Measurements from ENCODE around the gene IL3.

The IL3 gene, protein sequence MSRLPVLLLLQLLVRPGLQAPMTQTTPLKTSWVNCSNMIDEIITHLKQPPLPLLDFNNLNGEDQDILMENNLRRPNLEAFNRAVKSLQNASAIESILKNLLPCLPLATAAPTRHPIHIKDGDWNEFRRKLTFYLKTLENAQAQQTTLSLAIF

GRCh38 chr5:132060501-132061161, at the start of gene IL3:
IL3 (plus strand) TSS chr5:132060655; CDS start chr5:132060707, 52 bp downstream.
- no peak for DNase-seq (ENCODE audit: low read depth in 4 of 4, low spot score in 1 of 4)

- no peak for DNase-seq (ENCODE audit: low read depth in 4 of 4, low spot score in 1 of 4)
Measured at GRCh38 chr5:132010989-132011621, 49.4 kb upstream of the IL3 start.

- no peak for DNase-seq (ENCODE audit: low read depth in 4 of 4, low spot score in 1 of 4)
Measured at GRCh38 chr5:132011622-132012343, 48.7 kb upstream of the IL3 start, which contains the start of gene ACSL6. ACSL6 (minus strand) TSS chr5:132011658; CDS start chr5:132011553, 105 bp downstream.

GRCh38 chr5:132012371-132013005, 48.0 kb upstream of the IL3 start:
- no peak for DNase-seq (ENCODE audit: low read depth in 4 of 4, low spot score in 1 of 4)

- DNase-seq (ENCODE audit: low read depth in 4 of 4, low spot score in 1 of 4), result no peak
Measured at GRCh38 chr5:132013006-132013689, 47.3 kb upstream of the IL3 start.

DNA sequence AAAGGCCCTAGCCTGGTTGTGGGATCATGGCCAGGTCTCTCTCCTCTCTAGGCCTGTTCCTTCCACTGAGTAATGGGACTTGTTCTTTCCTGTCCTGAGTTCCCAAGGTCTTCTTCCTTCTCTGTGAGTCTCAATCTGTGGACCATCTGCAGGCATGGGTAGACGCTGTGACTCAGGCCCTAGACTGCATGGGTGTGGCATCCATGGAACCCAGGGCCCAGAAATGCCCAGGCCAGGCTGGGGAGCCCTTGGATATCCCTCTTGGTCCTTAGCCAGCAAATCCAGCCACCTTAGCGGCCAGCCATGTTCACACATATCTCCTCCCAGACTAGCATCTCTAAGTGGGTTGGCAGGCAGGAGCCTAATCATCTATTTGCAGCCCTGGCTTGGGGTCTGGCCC, 46.7 kb upstream of the IL3 start:
- DNase-seq (ENCODE audit: low read depth in 4 of 4, low spot score in 1 of 4), result no peak

- DNase-seq (ENCODE audit: low read depth in 4 of 4, low spot score in 1 of 4), result no peak
Measured at GRCh38 chr5:132016721-132017250, 43.7 kb upstream of the IL3 start.

- no peak for DNase-seq (ENCODE audit: low read depth in 4 of 4, low spot score in 1 of 4)
Measured at GRCh38 chr5:132017316-132017715, 43.1 kb upstream of the IL3 start.

- DNase-seq (ENCODE audit: low read depth in 4 of 4, low spot score in 1 of 4), result no peak
Measured at GRCh38 chr5:132017738-132018625, 42.5 kb upstream of the IL3 start.

DNA sequence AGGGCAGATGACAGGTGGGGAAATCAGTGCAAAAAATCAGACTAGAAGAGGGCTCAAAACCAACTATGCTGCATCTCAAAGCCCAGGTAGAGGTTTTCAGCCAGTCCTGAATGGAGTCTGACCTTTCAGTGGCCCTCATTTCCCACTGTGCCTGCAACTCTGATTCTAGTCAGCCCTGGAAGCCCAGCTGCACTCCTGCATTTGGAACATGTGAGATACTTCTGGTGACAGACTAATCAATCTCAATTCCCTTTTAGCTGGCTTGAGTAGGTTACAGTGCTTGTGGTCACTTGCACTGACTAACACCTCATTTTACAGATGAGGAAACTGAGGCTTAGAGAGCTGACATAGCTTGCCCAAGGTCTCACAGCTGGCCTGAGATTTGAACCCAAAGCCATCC, 41.1 kb upstream of the IL3 start:
- DNase-seq (ENCODE audit: low read depth in 4 of 4, low spot score in 1 of 4), result no peak

- peak; percentile 35 to 65 (median 44) for DNase-seq (ENCODE audit: low read depth in 4 of 4, low spot score in 1 of 4)
Measured at GRCh38 chr5:132019857-132020555, 40.4 kb upstream of the IL3 start.

DNA sequence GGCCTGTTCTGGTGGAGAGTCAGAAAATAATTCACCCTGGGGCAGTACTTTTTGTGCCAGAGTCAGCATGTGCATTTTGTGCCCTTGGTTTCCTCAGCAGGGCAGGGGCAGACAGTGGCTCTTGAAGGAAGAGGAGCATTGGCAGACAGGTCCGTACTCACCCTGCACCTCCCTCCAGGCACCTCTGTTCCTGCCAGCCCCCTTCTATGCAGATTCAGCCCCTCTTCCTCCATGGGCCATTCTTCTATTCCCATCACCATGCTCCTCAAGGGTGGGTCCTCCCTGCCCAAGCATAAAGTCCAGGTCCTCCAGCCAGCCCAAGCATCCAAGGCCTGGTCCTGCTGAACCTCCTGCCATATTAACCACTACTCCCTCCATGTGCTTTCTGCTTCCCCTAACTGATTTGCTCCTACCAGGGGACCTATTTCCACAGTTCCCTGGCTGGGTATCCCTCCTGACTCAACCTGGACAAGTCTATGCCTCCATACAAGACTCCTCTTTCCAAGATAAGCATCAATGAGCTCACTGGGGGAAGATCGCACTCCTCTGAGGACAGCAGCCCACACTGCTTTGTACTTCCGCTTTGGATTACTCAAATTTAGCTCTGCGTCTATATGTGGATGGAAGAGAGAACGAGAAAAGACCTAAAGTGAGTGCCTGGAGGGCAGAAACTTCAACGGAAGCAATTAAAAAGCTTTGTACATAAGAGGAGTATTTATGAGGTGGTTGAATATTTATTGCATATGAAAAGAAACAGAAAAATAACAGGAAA, 39.7 kb upstream of the IL3 start:
- no peak for DNase-seq (ENCODE audit: low read depth in 4 of 4, low spot score in 1 of 4)

GRCh38 chr5:132021654-132022053, 38.8 kb upstream of the IL3 start:
- DNase-seq (ENCODE audit: low read depth in 4 of 4, low spot score in 1 of 4), result no peak

DNA sequence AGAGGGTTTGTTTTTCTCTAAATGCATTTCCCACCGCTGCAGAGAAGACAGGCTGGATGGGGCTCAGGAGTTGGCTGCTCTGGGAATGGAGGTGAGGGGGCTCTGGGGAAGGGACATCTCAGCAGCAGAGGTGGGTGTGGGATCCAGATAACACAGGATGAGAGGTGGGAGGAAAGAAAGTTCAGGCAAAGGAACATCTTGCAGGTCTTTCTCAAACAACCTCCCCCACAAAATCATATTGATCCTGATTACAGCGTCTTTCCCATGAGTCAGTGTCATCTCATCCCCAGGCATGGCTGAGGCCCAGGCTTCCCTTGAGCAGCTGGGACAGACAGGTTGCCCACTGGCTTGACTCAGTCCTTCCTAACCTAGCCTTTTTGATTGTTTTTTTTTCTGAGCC, 37.7 kb upstream of the IL3 start:
- peak in 1 of 4 experiments; percentile 43 for DNase-seq (ENCODE audit: low read depth in 4 of 4, low spot score in 1 of 4)

DNA sequence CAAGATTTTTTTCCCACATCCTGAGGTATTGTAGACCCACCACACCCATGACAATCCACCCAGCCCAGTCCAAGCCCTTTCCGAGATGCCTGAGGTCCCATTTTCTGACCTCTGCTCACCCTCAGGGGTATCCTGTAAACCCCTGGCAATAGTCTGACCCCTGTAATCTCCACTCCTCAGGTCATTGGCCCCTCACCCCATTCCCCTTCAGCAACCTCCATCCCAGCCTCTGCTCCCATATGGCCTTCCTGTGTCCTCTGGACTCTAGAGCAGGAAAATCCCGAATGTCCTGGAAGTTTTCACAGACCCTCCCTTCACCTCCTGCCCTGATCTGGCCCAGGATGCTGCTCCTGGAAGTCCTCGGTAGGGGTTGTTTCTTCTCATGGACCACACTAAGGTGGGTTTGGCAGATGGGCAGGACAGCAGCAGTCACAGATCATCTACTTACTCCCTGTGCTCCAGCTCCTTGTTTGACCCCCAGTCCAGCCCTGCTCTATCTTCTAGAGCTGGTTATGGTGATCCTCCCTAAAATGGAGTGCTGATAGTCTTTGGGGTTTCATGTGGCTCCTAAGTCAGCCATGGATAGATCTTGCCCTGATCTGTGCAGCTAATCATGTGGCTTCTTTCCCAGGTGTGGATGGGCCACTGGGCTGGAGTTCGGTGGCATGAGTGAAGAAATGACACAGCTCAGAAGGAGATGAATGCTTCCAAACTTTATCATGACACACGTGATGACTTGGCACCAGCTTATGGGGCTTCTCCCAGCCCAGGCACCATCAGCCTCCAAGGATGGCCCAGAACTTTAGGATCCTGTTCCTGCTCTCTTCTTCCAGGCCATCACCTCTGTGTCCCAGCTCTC, 37.0 kb upstream of the IL3 start:
- no peak for DNase-seq (ENCODE audit: low read depth in 4 of 4, low spot score in 1 of 4)

GRCh38 chr5:132024117-132024435, 36.4 kb upstream of the IL3 start:
- no peak for DNase-seq (ENCODE audit: low read depth in 4 of 4, low spot score in 1 of 4)

DNA sequence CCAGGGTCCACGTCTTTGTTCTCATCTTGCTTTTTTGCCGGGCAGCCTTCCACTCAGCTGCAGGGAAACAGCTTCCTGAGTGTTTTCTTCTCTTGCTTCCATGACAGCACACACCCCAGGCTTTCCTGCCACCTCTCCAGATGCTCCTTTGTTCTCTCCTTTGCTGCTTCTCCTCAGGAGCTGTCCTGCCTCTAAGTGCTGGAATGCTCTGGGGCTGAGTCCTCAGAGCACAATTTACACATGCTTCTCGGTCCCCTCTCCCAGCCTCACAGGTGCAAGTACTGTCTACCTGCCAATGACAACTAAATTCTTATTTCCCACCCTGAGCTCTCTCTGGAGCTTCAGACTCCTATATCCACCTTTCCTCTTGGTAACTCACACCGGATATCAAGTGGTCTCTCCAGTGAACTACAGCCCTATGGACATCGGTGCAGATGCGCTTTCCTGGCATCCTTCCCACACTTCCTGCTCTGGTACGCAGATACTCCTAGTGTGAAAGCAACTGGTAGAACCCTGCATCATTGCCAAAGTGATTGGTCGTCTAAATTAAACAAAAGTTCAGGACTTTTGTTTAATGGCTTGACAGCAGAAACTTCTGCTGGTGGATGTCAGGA, 35.6 kb upstream of the IL3 start:
- no peak for DNase-seq (ENCODE audit: low read depth in 4 of 4, low spot score in 1 of 4)

Measured in stimulated activated CD4-positive, alpha-beta T cell treated with anti-CD3 and anti-CD28 coated beads, Interleukin-1b, Interleukin-23, amount 100 ng/mL, for 24 hours (primary cell).